Colon (tissue), 2 donors: ENCODE data around the gene ZNF197.
"Not testable (repeated sequence)": the region's sequence is repeated elsewhere in the genome, so short reads cannot be mapped to it uniquely, and the experiment has no call there.

Experiments used
- FAIRE-seq: peaks from 2 replicates; lab custom pipeline; 2012; peaks lifted over from hg19 to GRCh38; lab: Jason Lieb, UNC
- donor health status: control.
- donor health status: control.

Gene ZNF197

DNA sequence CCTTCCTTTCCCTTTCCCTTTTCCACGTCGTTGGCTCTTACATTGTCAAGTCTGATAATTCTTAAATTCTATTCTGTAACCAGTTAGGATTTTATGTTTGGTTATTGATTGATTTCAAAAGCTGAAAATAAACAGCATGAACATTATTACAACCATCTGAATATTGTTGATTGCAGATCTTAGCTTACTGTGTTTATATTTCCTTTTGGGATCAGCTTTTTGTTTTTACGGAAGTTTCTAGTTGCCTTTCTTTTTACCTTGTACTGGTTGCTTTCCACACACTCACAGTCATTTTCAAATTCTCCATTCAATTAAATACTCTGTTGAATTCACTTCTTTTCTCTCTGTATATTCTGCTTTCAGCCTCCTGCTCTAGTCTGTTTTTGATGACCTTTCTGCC, 40.3 kb downstream of the ZNF197 start:
- FAIRE-seq: no peak

DNA sequence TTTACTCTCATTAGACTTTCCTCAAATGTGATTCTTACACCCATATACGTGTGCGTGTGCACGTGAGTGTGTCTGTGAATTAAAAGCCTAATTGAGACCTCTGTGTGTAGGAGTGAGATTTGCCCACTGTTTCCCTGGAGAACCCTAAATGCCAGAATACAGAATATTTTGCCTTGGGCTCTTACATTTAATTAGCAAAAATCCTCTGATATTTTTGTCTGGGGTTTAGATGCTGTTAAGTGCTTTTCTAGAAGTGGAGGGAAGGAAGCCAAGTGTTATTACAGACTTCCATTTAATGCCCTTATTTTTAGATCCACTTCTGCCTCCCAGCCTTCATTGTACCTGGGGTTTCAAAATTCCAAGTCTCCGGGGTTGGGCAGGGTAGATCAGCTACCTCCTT, 41.5 kb downstream of the ZNF197 start:
- FAIRE-seq: no peak

DNA sequence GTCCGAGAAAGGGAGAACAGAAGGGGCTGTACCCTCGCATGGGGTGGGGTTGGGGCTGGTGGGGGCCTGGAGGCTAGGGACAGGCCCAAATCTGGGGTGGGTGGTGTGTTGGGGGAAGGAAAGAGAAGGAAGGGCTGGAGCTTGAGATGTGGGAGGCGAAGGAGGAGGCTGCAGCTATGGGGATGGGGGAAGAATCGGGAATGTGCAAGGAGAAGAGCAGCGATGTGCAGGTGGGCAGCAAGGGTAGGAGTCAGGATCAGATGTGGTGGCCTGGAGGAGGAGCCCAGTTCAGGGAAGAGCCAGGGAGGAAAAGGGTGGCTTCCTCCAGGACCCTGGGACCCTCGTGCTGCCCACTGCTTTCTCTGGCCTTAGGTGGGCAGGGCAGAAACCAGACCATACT, 44.9 kb downstream of the ZNF197 start:
- no peak for FAIRE-seq

GRCh38 chr3:44673466-44673865, 48.6 kb downstream of the ZNF197 start:
- FAIRE-seq: not testable (repeated sequence)

GRCh38 chr3:44674211-44674610, 49.4 kb downstream of the ZNF197 start:
- no peak for FAIRE-seq

DNA sequence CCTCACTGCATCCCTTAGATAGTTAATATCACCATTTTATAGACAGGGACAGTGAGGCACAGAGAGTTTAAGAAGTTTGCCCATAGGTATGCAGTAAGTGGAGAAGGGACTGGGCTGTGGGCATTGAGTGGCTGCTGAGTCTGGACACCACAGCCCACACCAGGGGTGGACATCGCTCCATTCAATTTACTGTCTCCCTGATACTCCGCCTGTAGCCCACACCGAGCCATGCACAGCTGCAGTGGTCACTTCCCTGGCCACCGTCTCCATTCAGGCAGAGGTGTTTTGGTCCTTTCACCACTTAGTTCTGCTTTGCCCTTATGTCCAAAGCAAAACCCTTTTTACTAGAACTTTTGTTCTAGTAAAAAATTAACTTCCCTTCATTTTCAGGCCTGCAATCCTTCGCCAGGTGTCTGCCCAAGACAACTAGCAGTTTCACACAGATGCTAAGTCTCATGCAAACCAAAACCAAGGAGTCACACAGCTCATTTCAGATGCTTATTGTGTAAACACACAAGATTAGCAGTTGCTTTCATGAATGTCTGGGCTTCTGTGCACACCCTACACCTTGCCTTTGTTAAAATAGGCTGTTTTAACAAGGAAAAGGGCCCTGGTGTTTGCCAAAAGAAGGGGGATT, 53.8 kb downstream of the ZNF197 start:
- FAIRE-seq: no peak

- FAIRE-seq: no peak
These were observed 56.2 kb downstream of the ZNF197 start for GRCh38 chr3:44680921-44681455.

DNA sequence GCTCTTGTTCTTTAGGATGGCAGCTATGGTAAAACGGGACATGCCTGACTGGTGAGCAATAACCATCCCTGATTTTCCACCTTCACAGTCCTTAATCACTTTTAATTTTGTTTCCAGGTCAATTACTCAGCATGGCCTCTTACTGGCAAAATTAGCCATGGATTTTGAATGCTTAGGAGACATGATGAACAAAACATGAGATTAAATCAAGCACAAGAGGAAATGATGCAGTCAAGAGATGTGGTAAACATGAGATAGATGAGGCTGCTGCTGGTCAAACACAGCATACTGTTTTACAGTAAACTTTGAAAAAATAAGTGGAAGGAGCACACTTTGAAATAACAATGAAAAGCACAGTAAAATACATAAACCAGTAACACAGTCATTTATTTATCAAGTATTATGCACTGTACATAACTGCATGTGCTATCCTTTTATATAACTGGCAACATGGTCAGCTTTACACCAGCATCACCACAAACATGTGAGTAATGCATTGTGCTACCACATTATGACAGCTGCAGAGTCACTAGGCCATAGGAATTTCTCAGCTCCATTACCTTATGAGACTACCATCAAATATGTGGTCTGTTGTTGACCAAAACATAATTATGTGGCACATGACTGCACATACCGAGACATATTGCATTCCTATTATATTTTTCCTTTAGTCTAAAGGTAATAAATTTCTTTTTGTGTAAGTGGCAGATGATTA, 57.5 kb downstream of the ZNF197 start:
- no peak for FAIRE-seq

DNA sequence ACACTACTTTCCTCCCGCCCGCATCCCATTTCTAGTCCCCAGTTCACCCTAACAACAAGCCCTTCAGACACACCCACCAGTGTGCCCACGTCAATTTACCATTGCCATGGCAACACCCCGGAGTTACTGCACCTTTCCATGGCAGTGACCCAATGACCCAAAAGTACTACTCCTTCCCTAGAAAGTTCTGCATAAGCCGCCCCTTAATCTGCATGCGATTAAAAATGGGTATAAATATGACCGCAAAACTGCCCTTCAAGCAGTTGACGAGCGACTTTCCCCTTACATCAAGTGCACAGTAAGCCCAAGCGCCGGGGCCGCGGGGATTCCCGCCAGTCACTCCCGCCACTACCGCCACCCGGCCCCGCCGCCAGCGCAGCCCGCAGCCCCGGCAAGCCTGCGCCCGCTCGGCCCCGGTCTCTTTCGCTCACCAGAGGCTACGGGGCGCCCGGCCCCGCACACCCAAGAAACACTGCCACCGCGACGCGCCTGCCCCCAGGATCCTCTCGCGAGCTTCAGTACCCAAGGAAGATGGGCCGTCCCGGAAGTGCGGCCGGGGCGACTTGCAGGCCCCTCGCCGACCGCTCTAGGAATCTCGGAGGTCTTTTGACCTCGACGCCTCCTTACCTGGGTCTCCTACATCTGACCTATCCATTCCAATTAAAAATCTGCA, 60.4 kb downstream of the ZNF197 start:
- no peak for FAIRE-seq

DNA sequence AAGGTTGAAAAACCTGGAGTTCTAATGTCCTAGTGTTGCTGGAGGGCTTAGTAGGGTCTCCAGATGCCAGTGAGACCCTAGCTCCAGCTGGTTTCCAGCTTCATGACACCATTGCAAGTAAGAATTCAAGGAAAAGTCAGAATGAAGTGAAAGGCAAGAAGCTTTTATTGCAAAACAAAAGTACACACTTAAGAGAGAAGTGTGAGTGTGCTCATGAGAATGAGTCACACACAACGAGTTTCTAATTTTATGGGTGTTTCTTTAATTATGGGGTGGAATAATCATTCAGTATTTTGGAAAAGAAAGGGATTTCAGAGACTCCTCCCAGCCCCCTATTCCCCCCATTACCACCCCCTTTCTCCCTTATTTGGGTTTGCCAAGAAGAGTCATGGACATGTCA, 63.1 kb downstream of the ZNF197 start:
- no peak for FAIRE-seq
